SK-N-MC (cell line): Measurements from ENCODE around the gene GJA3.

ENCODE experiments used
- EZH2 ChIP-seq: fragments of 200-600 bp; sonication (generic); IDR thresholded peaks from one replicate; pipeline ENCODE4 v1.6.1; 2017; ENCODE audit warnings: antibody characterized with exemption
- FOXP2 ChIP-seq: optimal IDR thresholded peaks from 2 replicates; pipeline ENCODE3; 2011; ENCODE audit warnings: mild to moderate bottlenecking, moderate library complexity; ENCODE audit not compliant: insufficient read depth; ENCODE audit errors: extremely low read length, control extremely low read depth
- POLR2AphosphoS5 ChIP-seq: IDR thresholded peaks from 2 replicates; pipeline ENCODE4 v1.6.1; 2012; ENCODE audit warnings: mild to moderate bottlenecking, low read depth, low read length, borderline replicate concordance

GRCh38 chr13:20197361-20197834 lies 36.5 kb upstream of the GJA3 start:
- TF ChIP-seq EZH2 = no peak
- TF ChIP-seq POLR2AphosphoS5 = no peak
- TF ChIP-seq FOXP2 = no peak
